Caco-2 (cell line): ENCODE measurements around the gene UBQLNL. TPM values are rescaled to one million over a fixed set of nuclear protein-coding genes. Genes with fewer than 3 reads are reported as not detected.

Source experiments
- BruUV-seq: library from RNA; stranded (reverse); fragments of 400-500 nt; replicated peaks from 2 replicates; lab custom pipeline; 2021; lab: Mats Ljungman, UMichigan
- CTCF ChIA-PET: fragments of 300-600 bp; sonication (Branson Sonifier 250); formaldehyde crosslinking; loops from one replicate; lab custom pipeline; 2022; ENCODE audit warnings: antibody characterized with exemption; lab: Charles Lee
- POLR2A ChIA-PET: fragments of 300-600 bp; sonication (Branson Sonifier 250); formaldehyde crosslinking; loops from one replicate; lab custom pipeline; 2022; ENCODE audit warnings: antibody characterized with exemption; lab: Charles Lee
- DNase-seq, 2 experiments: peaks; one replicate each; pipeline versions ENCODE4 v3.0.0 to v3.0.0-alpha.2; 2020 to 2022
- H3K27me3 ChIP-seq: replicated peaks from 2 replicates; pipeline ENCODE4 v1.6.0; 2011; ENCODE audit warnings: low read length; ENCODE audit not compliant: control insufficient read depth, insufficient read depth
- H3K36me3 ChIP-seq: 2 replicates; pipeline ENCODE4 v1.5.1; 2011; ENCODE audit warnings: low read length; ENCODE audit not compliant: control insufficient read depth, insufficient read depth
- H3K4me1 ChIP-seq: fragments of 250-450 bp; sonication (Bioruptor Pico); 2 replicates; pipeline ENCODE4 v1.5.1; 2020; ENCODE audit warnings: mild to moderate bottlenecking
- H3K4me3 ChIP-seq: 2 replicates; pipeline ENCODE4 v1.5.1; 2011; ENCODE audit warnings: low read depth, mild to moderate bottlenecking, control low read depth, low read length
- H3K9me3 ChIP-seq: fragments of 250-450 bp; sonication (Bioruptor Pico); 2 replicates; pipeline ENCODE4 v1.5.1; 2020; ENCODE audit warnings: mild to moderate bottlenecking, moderate library complexity
- H3K27ac Mint-ChIP-seq: one replicate; pipeline ENCODE4 v1.8.0; 2022; ENCODE audit warnings: mixed read lengths; ENCODE audit not compliant: unreplicated experiment
- H3K27me3 Mint-ChIP-seq: one replicate; pipeline ENCODE4 v1.8.0; 2022; ENCODE audit warnings: mixed read lengths; ENCODE audit not compliant: insufficient read depth, unreplicated experiment
- H3K36me3 Mint-ChIP-seq: one replicate; pipeline ENCODE4 v1.8.0; 2022; ENCODE audit warnings: mild to moderate bottlenecking, mixed read lengths; ENCODE audit not compliant: insufficient read depth, unreplicated experiment
- H3K4me1 Mint-ChIP-seq: one replicate; pipeline ENCODE4 v1.8.0; 2022; ENCODE audit warnings: low read depth, mixed read lengths; ENCODE audit not compliant: unreplicated experiment
- H3K4me3 Mint-ChIP-seq: one replicate; pipeline ENCODE4 v1.8.0; 2022; ENCODE audit warnings: mild to moderate bottlenecking, moderate library complexity, mixed read lengths; ENCODE audit not compliant: unreplicated experiment
- H3K9me3 Mint-ChIP-seq: one replicate; pipeline ENCODE4 v1.8.0; 2022; ENCODE audit warnings: mixed read lengths; ENCODE audit not compliant: unreplicated experiment
- intact Hi-C: fragments of 100-400 bp; cut with micrococcal nuclease; formaldehyde crosslinking; loops from one replicate; pipeline ENCODE4 v1.10.0; 2022; ENCODE audit not compliant: unreplicated experiment
- total RNA-seq: library from RNA; stranded (reverse); gene quantifications from 2 replicates; pipeline ENCODE4 v1.2.3, GENCODE V29; 2022
- TF ChIP-seq, protein P1 (sequence below), 2 experiments: fragments of 200-600 bp in 1 of 2; IDR thresholded peaks; 1 replicate in 1 of 2; 2 replicates in 1 of 2; pipeline versions ENCODE4 v1.5.1 to v1.8.0; 2011 to 2022; ENCODE audit warnings: antibody characterized with exemption in 1 of 2, control low read depth in 1 of 2, inconsistent platforms in 1 of 2, low read depth in 1 of 2, low read length in 1 of 2, mild to moderate bottlenecking in 1 of 2, moderate library complexity in 1 of 2; ENCODE audit not compliant: insufficient read depth in 1 of 2, severe bottlenecking in 1 of 2, unreplicated experiment in 1 of 2

Gene UBQLNL
- total RNA-seq, 1 experiment from 2014 or later: not detected

DNA sequence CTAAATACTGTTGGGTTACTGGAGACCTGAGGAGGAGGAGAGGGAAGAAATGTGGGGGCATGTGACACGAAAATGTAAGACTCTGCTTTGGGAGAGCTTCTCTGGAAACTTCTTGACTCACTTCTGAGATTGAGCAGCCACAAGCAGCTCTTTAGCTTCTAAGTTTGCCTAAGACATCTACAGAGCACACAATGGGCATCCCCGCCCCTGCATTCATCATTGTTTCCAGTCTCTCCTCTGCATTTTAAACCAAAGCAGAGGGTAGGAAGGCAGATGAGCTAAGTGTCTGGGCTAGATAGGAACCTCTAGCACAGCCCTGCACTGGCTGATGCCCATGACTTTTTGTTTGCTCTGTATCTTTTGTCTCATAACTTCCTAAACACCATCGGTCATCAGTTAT, 30.1 kb downstream of the UBQLNL start:
- Histone ChIP-seq H3K27me3 (no peaks in the 10 kb centered on the region; the same call in 1 of the 2 replicates), H3K9me3 (no peaks in the 10 kb centered on the region), H3K36me3 (no peaks in the 10 kb centered on the region), H3K4me3 (no peak overlapping the region), H3K4me1 (no peaks in the 10 kb centered on the region)
- H3K9me3 Mint-ChIP-seq: no peaks in the 10 kb centered on the region
- H3K27me3 Mint-ChIP-seq: peaks cover 14% of the 10 kb centered on the region
- no peak overlapping the region for H3K27ac Mint-ChIP-seq
- ChIA-PET POLR2A (no interaction called here), CTCF (no interaction called here)
- intact Hi-C loops: no loop called here
- no peak overlapping the region for H3K4me3 Mint-ChIP-seq
- H3K36me3 Mint-ChIP-seq: no peaks in the 10 kb centered on the region
- TF ChIP-seq, protein P1, sequence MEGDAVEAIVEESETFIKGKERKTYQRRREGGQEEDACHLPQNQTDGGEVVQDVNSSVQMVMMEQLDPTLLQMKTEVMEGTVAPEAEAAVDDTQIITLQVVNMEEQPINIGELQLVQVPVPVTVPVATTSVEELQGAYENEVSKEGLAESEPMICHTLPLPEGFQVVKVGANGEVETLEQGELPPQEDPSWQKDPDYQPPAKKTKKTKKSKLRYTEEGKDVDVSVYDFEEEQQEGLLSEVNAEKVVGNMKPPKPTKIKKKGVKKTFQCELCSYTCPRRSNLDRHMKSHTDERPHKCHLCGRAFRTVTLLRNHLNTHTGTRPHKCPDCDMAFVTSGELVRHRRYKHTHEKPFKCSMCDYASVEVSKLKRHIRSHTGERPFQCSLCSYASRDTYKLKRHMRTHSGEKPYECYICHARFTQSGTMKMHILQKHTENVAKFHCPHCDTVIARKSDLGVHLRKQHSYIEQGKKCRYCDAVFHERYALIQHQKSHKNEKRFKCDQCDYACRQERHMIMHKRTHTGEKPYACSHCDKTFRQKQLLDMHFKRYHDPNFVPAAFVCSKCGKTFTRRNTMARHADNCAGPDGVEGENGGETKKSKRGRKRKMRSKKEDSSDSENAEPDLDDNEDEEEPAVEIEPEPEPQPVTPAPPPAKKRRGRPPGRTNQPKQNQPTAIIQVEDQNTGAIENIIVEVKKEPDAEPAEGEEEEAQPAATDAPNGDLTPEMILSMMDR (IDR thresholded peaks at IDR 0.05; ENCODE audit: insufficient read depth in 1 of 2, low read depth in 1 of 2, low read length in 1 of 2, severe bottlenecking in 1 of 2, unreplicated experiment in 1 of 2): no peak
- no peaks in the 10 kb centered on the region for H3K4me1 Mint-ChIP-seq
- no peak for DNase-seq
- no TSS peak for BruUV-seq

DNA sequence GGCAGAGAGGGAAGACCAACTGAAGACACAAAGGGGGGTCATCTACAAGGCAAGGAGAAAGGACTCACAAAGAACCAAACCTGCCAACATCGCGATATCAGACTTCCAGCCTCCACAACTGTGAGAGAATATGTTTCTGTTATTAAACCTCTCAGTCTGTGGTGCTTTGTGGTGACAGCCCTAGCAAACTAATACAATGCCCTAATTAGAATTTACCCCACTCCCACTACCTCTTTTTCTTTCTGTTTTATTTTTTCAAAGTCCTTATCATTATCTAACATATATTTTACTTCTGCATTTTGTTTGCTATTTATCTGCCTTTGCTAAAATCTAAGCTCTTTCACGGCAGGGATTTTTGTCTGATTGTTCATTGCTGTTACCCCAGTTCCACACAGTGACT, 30.5 kb downstream of the UBQLNL start:
- no peaks in the 10 kb centered on the region for H3K4me1 ChIP-seq
- H3K36me3 Mint-ChIP-seq: no peaks in the 10 kb centered on the region
- ChIA-PET POLR2A (no interaction called here), CTCF (no interaction called here)
- H3K4me1 Mint-ChIP-seq: no peaks in the 10 kb centered on the region
- H3K36me3 ChIP-seq: no peaks in the 10 kb centered on the region
- H3K27ac Mint-ChIP-seq: no peak overlapping the region
- TF ChIP-seq, protein P1 (IDR thresholded peaks at IDR 0.05; ENCODE audit: insufficient read depth in 1 of 2, low read depth in 1 of 2, low read length in 1 of 2, severe bottlenecking in 1 of 2, unreplicated experiment in 1 of 2): no peak
- no peaks in the 10 kb centered on the region for H3K9me3 Mint-ChIP-seq
- no peak for DNase-seq
- H3K4me3 ChIP-seq: no peak overlapping the region
- BruUV-seq: no TSS peak
- H3K4me3 Mint-ChIP-seq: no peak overlapping the region
- no peaks in the 10 kb centered on the region; the same call in 1 of the 2 replicates for H3K27me3 ChIP-seq
- H3K27me3 Mint-ChIP-seq: peaks cover 11% of the 10 kb centered on the region
- intact Hi-C loops: no loop called here
- no peaks in the 10 kb centered on the region for H3K9me3 ChIP-seq

- Mint-ChIP-seq H3K4me1 (no peaks in the 10 kb centered on the region), H3K27ac (no peak overlapping the region), H3K36me3 (no peaks in the 10 kb centered on the region), H3K4me3 (no peak overlapping the region), H3K9me3 (no peaks in the 10 kb centered on the region), H3K27me3 (no peaks in the 10 kb centered on the region)
- Histone ChIP-seq H3K36me3 (no peaks in the 10 kb centered on the region), H3K4me1 (no peaks in the 10 kb centered on the region), H3K4me3 (no peak overlapping the region), H3K9me3 (no peaks in the 10 kb centered on the region), H3K27me3 (no peaks in the 10 kb centered on the region)
- peak in 1 of 2 experiments; percentile 43 for DNase-seq
- no TSS peak for BruUV-seq
- intact Hi-C loops: loop anchor here (2.0 to 10.0 kb wide), 2 partner anchors 236 to 418 kb away; partner anchors contain the start of gene OR52E5
- TF ChIP-seq, protein P1 (IDR thresholded peaks at IDR 0.05; ENCODE audit: insufficient read depth in 1 of 2, low read depth in 1 of 2, low read length in 1 of 2, severe bottlenecking in 1 of 2, unreplicated experiment in 1 of 2): peak; percentile 67 to 71
- ChIA-PET POLR2A (no interaction called here), CTCF (interaction anchor here (0.6 to 0.7 kb wide), 2 partner anchors 124 to 138 kb away, joined by 3 read pairs; no protein-coding TSS in a partner anchor)
Measured at GRCh38 chr11:5476186-5476819, 40.2 kb downstream of the UBQLNL start.
